Panc1 (cell line): ENCODE data around the gene CLPTM1L. TPM values are rescaled to one million over a fixed set of nuclear protein-coding genes. Genes with fewer than 3 reads are reported as not detected.

Source experiments
- ATAC-seq: fragments of 200-7000 bp; cut with Tn5 transposase; 2 replicates; pipeline ENCODE4 v1.9.1; 2020; ENCODE audit warnings: mild to moderate bottlenecking, moderate library complexity
- BruUV-seq: library from RNA; stranded (reverse); fragments of 400-500 nt; replicated peaks from 2 replicates; lab custom pipeline; 2021; lab: Mats Ljungman, UMichigan
- CTCF ChIA-PET: fragments of 300-600 bp; sonication (Branson Sonifier 250); formaldehyde crosslinking; loops from one replicate; lab custom pipeline; 2022; ENCODE audit warnings: antibody characterized with exemption; lab: Charles Lee
- POLR2A ChIA-PET: fragments of 300-600 bp; sonication (Branson Sonifier 250); formaldehyde crosslinking; loops from one replicate; lab custom pipeline; 2022; ENCODE audit warnings: antibody characterized with exemption; lab: Charles Lee
- DNase-seq: peaks from one replicate; pipeline ENCODE4 v3.0.0-alpha.2; 2010; ENCODE audit warnings: low read depth, low spot score
- H3K27ac ChIP-seq: 2 replicates; pipeline ENCODE4 v1.5.1; 2011; ENCODE audit warnings: mild to moderate bottlenecking, low read length, inconsistent platforms
- H3K27me3 ChIP-seq: fragments of 200-500 bp; sonication (Bioruptor generic); 2 replicates; pipeline ENCODE4 v1.6.0; 2014; ENCODE audit warnings: low read length, inconsistent platforms; ENCODE audit not compliant: control insufficient read depth, insufficient read depth
- H3K36me3 ChIP-seq: fragments of 200-500 bp; sonication (Bioruptor generic); 2 replicates; pipeline ENCODE4 v1.5.1; 2014; ENCODE audit warnings: inconsistent platforms, mild to moderate bottlenecking, low read length, moderate library complexity; ENCODE audit not compliant: control insufficient read depth, insufficient read depth
- H3K4me1 ChIP-seq: 2 replicates; pipeline ENCODE4 v1.5.1; 2011; ENCODE audit warnings: inconsistent platforms, mild to moderate bottlenecking, low read length, moderate library complexity; ENCODE audit not compliant: control insufficient read depth, insufficient read depth
- H3K4me3 ChIP-seq, 2 experiments: 2 replicates each; pipeline ENCODE4 v1.5.1; 2011 to 2012; ENCODE audit warnings: low read depth in 2 of 2, low read length in 2 of 2, mild to moderate bottlenecking in 2 of 2, inconsistent platforms in 1 of 2, moderate library complexity in 1 of 2
- H3K9me3 ChIP-seq: fragments of 200-500 bp; sonication (Bioruptor generic); 2 replicates; pipeline ENCODE4 v1.5.1; 2014; ENCODE audit warnings: low read depth, mild to moderate bottlenecking, inconsistent platforms, low read length, moderate library complexity; ENCODE audit not compliant: control insufficient read depth, insufficient read depth
- CTCF ChIP-seq: fragments of 450-650 bp; IDR thresholded peaks from 2 replicates; pipeline ENCODE4 v1.5.1; 2017; ENCODE audit warnings: mild to moderate bottlenecking
- POLR2AphosphoS5 ChIP-seq: IDR thresholded peaks from 2 replicates; pipeline ENCODE4 v1.6.1; 2012; ENCODE audit warnings: mild to moderate bottlenecking, low read depth, low read length, moderate library complexity
- REST ChIP-seq, 2 experiments: IDR thresholded peaks; 2 replicates each; pipeline ENCODE4 v1.6.1; 2011 to 2012; ENCODE audit warnings: low read depth in 2 of 2, control low read depth in 1 of 2, low read length in 1 of 2, mild to moderate bottlenecking in 1 of 2, moderate library complexity in 1 of 2; ENCODE audit not compliant: insufficient read depth in 1 of 2
- SIN3A ChIP-seq: IDR thresholded peaks from 2 replicates; pipeline ENCODE4 v1.6.1; 2012; ENCODE audit warnings: low read depth, mild to moderate bottlenecking, low read length, moderate library complexity, borderline replicate concordance; ENCODE audit not compliant: insufficient read depth
- TCF7L2 ChIP-seq: IDR thresholded peaks from 2 replicates; pipeline ENCODE4 v1.6.1; 2011; ENCODE audit warnings: mild to moderate bottlenecking, low read depth, low read length, inconsistent platforms
- in situ Hi-C: cut with HindIII; loops from 2 replicates; pipeline ENCODE4 v1.10.0; 2016; ENCODE audit warnings: low sequenced_read_pairs, low pct_unique_long_range_greater_than_20kb
- intact Hi-C: fragments of 100-400 bp; cut with micrococcal nuclease; formaldehyde crosslinking; loops from one replicate; pipeline ENCODE4 v1.10.0; 2022; ENCODE audit not compliant: unreplicated experiment
- total RNA-seq: library from RNA; stranded (reverse); gene quantifications from one replicate; pipeline ENCODE4 v1.2.1, GENCODE V29; 2021; ENCODE audit not compliant: unreplicated experiment

The CLPTM1L gene
- total RNA-seq, 1 experiment from 2014 or later: 188 TPM

DNA sequence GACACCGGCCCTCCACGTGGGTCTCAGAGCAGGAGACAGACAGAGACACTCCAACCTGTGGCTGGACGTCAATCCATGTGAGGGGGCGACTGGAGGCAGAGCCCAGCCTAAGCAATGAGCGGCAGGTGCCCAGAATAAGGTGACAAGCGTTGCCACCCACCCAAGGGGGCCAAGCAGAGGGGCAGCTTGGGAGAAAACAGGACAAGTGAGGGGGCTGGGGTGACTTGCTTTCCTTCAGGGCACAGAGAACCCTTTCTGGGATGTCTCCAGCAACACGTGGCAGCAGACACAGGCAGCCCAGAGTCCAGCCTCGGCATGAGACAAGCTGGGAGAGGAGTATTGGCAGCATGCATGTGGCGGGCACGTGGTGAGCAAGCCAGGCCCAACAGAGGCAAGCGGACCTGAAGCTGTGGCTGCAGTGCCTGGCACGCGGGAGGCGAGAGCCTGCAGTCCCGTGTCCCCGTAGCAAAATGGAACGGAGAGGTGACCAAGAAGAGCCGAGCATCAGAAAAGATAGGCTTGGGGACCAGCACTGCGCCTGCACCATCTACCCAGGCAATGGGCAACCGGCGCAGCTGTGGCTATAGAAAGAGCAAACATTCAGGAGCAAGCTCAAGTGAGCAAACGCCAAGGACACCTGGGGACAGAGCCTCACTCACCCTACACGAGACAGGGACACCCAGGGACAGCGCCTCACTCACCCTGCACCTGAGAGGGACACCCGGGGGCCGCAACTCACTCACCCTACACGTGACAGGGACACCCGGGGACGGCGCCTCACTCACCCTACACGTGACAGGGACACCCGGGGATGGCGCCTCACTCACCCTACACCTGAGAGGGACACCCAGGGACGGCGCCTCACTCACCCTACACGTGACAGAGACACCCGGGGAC, 56.2 kb downstream of the CLPTM1L start:
- ATAC-seq: peak; percentile 36; the same call in 1 of the 2 replicates
- Histone ChIP-seq H3K27me3 (no peaks in the 10 kb centered on the region), H3K9me3 (no peaks in the 10 kb centered on the region), H3K36me3 (no peaks in the 10 kb centered on the region), H3K4me3 (no peak overlapping the region), H3K4me1 (no peaks in the 10 kb centered on the region), H3K27ac (no peak overlapping the region)
- in situ Hi-C loops (no loop called here), intact Hi-C loops (no loop called here)
- TF ChIP-seq SIN3A (no peak), TCF7L2 (no peak), POLR2AphosphoS5 (no peak), CTCF (no peak), REST (IDR thresholded peaks at IDR 0.05; ENCODE audit: insufficient read depth in 1 of 2, low read depth in 2 of 2, low read length in 1 of 2) (no peak)
- no TSS peak for BruUV-seq
- POLR2A ChIA-PET: no interaction called here
- no peak for DNase-seq
- CTCF ChIA-PET: no interaction called here

GRCh38 chr5:1285883-1286291, 59.0 kb downstream of the CLPTM1L start:
- no peak overlapping the region for H3K4me3 ChIP-seq
- H3K4me1 ChIP-seq: no peaks in the 10 kb centered on the region
- intact Hi-C loops: no loop called here
- no TSS peak for BruUV-seq
- TF ChIP-seq POLR2AphosphoS5: no peak
- no peak for TF ChIP-seq REST (IDR thresholded peaks at IDR 0.05; ENCODE audit: insufficient read depth in 1 of 2, low read depth in 2 of 2, low read length in 1 of 2)
- TF ChIP-seq CTCF: no peak
- TF ChIP-seq TCF7L2: no peak
- TF ChIP-seq SIN3A: no peak
- H3K9me3 ChIP-seq: no peaks in the 10 kb centered on the region
- ChIA-PET CTCF (interaction anchor here (0.6 kb wide), 1 partner anchor 38 kb away, joined by 3 read pairs; no protein-coding TSS in a partner anchor), POLR2A (no interaction called here)
- no peak overlapping the region for H3K27ac ChIP-seq
- no peak for ATAC-seq
- H3K36me3 ChIP-seq: no peaks in the 10 kb centered on the region
- no peaks in the 10 kb centered on the region for H3K27me3 ChIP-seq
- no peak for DNase-seq
- in situ Hi-C loops: no loop called here
